Measurements from ENCODE around the gene CTSO.
"Not testable (repeated sequence)": the region's sequence is repeated elsewhere in the genome, so short reads cannot be mapped to it uniquely, and the experiment has no call there.

Gene CTSO

GRCh38 chr4:155907556-155907955 lies 46.1 kb downstream of the CTSO start:
- DNase-seq (ENCODE audit: low read depth) = no peak

GRCh38 chr4:155906554-155907247 lies 47.0 kb downstream of the CTSO start:
- DNase-seq (ENCODE audit: low read depth) = no peak

GRCh38 chr4:155904331-155904730 lies 49.3 kb downstream of the CTSO start:
- no peak for DNase-seq (ENCODE audit: low read depth)

GRCh38 chr4:155903453-155903852 lies 50.2 kb downstream of the CTSO start, which contains the start of gene TDO2:
TDO2 (plus strand) TSS chr4:155903696; CDS start chr4:155903759, 63 bp downstream.
- DNase-seq (ENCODE audit: low read depth) = no peak

- no peak for DNase-seq (ENCODE audit: low read depth)
Observed at GRCh38 chr4:155901013-155901412, 52.7 kb downstream of the CTSO start.

GRCh38 chr4:155900381-155900780 lies 53.3 kb downstream of the CTSO start:
- no peak for DNase-seq (ENCODE audit: low read depth)

GRCh38 chr4:155899891-155900290 lies 53.8 kb downstream of the CTSO start:
- no peak for DNase-seq (ENCODE audit: low read depth)

- DNase-seq (ENCODE audit: low read depth) = not testable (repeated sequence)
Observed at GRCh38 chr4:155898371-155898770, 55.3 kb downstream of the CTSO start.

GRCh38 chr4:155891058-155891457 lies 62.6 kb downstream of the CTSO start:
- DNase-seq (ENCODE audit: low read depth) = no peak

GRCh38 chr4:155889946-155890345 lies 63.7 kb downstream of the CTSO start:
- no peak for DNase-seq (ENCODE audit: low read depth)

- DNase-seq (ENCODE audit: low read depth) = no peak
Observed at GRCh38 chr4:155889031-155889793, 64.5 kb downstream of the CTSO start.

- no peak for DNase-seq (ENCODE audit: low read depth)
Observed at GRCh38 chr4:155887847-155888570, 65.7 kb downstream of the CTSO start.

GRCh38 chr4:155887045-155887444 lies 66.6 kb downstream of the CTSO start:
- no peak for DNase-seq (ENCODE audit: low read depth)

- DNase-seq (ENCODE audit: low read depth) = no peak
Observed at GRCh38 chr4:155885666-155886065, 68.0 kb downstream of the CTSO start.

- DNase-seq (ENCODE audit: low read depth) = no peak
Observed at GRCh38 chr4:155883895-155884294, 69.8 kb downstream of the CTSO start.

- DNase-seq (ENCODE audit: low read depth) = no peak
Observed at GRCh38 chr4:155881555-155881954, 72.1 kb downstream of the CTSO start.

- no peak for DNase-seq (ENCODE audit: low read depth)
Observed at GRCh38 chr4:155879767-155880166, 73.9 kb downstream of the CTSO start.

GRCh38 chr4:155878611-155879010 lies 75.1 kb downstream of the CTSO start:
- no peak for DNase-seq (ENCODE audit: low read depth)

GRCh38 chr4:155877971-155878370 lies 75.7 kb downstream of the CTSO start:
- DNase-seq (ENCODE audit: low read depth) = no peak

GRCh38 chr4:155875878-155876277 lies 77.8 kb downstream of the CTSO start:
- DNase-seq (ENCODE audit: low read depth) = no peak
